ENCODE measurements around the gene HOXB8. TPM values are rescaled to one million over a fixed set of nuclear protein-coding genes. Genes with fewer than 3 reads are reported as not detected.

HOXB8 gene
- total RNA-seq, 1 experiment from 2014 or later: 45.9 TPM

GRCh38 chr17:48605409-48605919 lies 9.6 kb downstream of the HOXB8 start:
- peak overlapping the region; percentile 99 for H3K27ac ChIP-seq (ENCODE audit: low read length)
- ATAC-seq: peak; percentile 17; the same call in 1 of the 2 replicates
- POLR2A ChIA-PET: interaction anchor here (0.5 to 2.8 kb wide), 3 partner anchors 10 to 447 kb away, joined by 3 to 8 read pairs (median 3); partner anchors contain the start of gene HOXB8

GRCh38 chr17:48604770-48605329 lies 10.2 kb downstream of the HOXB8 start, which contains the start of gene HOXB6:
TSS of gene HOXB6 (minus strand) at chr17:48604986. CDS start at chr17:48598150, 6,836 bp downstream.
- POLR2A ChIA-PET: interaction anchor here (0.5 to 2.8 kb wide), 5 partner anchors 9 to 586 kb away, joined by 3 to 18 read pairs (median 11); partner anchors contain the start of gene HOXB8

More at GRCh38 chr17:48605409-48605919, 9.6 kb downstream of the HOXB8 start:
- DNase-seq (ENCODE audit: low read depth, low spot score): no peak
- in situ Hi-C loops (cut with HindIII; ENCODE audit: low pct_unique_long_range_greater_than_20kb, low sequenced_read_pairs): no loop called here
- H3K4me3 ChIP-seq (ENCODE audit: low read depth in 2 of 2, low read length in 2 of 2): peak overlapping the region; percentile 70 to 99
- peaks cover 53% of the 10 kb centered on the region for H3K4me1 ChIP-seq (ENCODE audit: control insufficient read depth, insufficient read depth, low read length)
- H3K36me3 ChIP-seq (ENCODE audit: control insufficient read depth, insufficient read depth, low read length): peaks cover 2% of the 10 kb centered on the region
- CTCF ChIA-PET: no interaction called here
- TF ChIP-seq SIN3A (IDR thresholded peaks at IDR 0.05; ENCODE audit: borderline replicate concordance, insufficient read depth, low read depth, low read length): peak; percentile 60; the same call in 1 of the 2 replicates
- TF ChIP-seq TCF7L2 (IDR thresholded peaks at IDR 0.05; ENCODE audit: low read depth, low read length): no peak; the same call in 1 of the 2 replicates
- intact Hi-C loops (cut with micrococcal nuclease; ENCODE audit: unreplicated experiment): loop anchor here (5.0 kb wide), 1 partner anchor 942 kb away; no protein-coding TSS in a partner anchor
- no peaks in the 10 kb centered on the region for H3K9me3 ChIP-seq (ENCODE audit: control insufficient read depth, insufficient read depth, low read depth, low read length)
- BruUV-seq (replicated peaks): no TSS peak
- no peaks in the 10 kb centered on the region for H3K27me3 ChIP-seq (ENCODE audit: control insufficient read depth, insufficient read depth, low read length)

More at GRCh38 chr17:48604770-48605329, 10.2 kb downstream of the HOXB8 start, which contains the start of gene HOXB6:
- DNase-seq (ENCODE audit: low read depth, low spot score) (no peak), ATAC-seq (peak; percentile 15)
- peaks cover 2% of the 10 kb centered on the region for H3K36me3 ChIP-seq (ENCODE audit: control insufficient read depth, insufficient read depth, low read length)
- TF ChIP-seq SIN3A (IDR thresholded peaks at IDR 0.05; ENCODE audit: borderline replicate concordance, insufficient read depth, low read depth, low read length) (0 out of 2 replicates have a peak, but pooled peaks have one; percentile 79), POLR2AphosphoS5 (IDR thresholded peaks at IDR 0.05; ENCODE audit: low read depth, low read length) (peak; percentile 96), CTCF (IDR thresholded peaks at IDR 0.05) (no peak), REST (IDR thresholded peaks at IDR 0.05; ENCODE audit: insufficient read depth in 1 of 2, low read depth in 2 of 2, low read length in 1 of 2) (no peak; a peak in 1 of 4 replicates), TCF7L2 (IDR thresholded peaks at IDR 0.05; ENCODE audit: low read depth, low read length) (peak; percentile 59)
- in situ Hi-C loops (cut with HindIII; ENCODE audit: low pct_unique_long_range_greater_than_20kb, low sequenced_read_pairs): no loop called here
- H3K4me3 ChIP-seq (ENCODE audit: low read depth in 2 of 2, low read length in 2 of 2): peak within 1 kb of the TSS; percentile 70 to 99
- CTCF ChIA-PET: interaction anchor here (1.0 to 1.2 kb wide), 2 partner anchors 13 to 58 kb away, joined by 4 to 7 read pairs; no protein-coding TSS in a partner anchor
- H3K27ac ChIP-seq (ENCODE audit: low read length): peak within 1 kb of the TSS; percentile 99
- H3K4me1 ChIP-seq (ENCODE audit: control insufficient read depth, insufficient read depth, low read length): peaks cover 57% of the 10 kb centered on the region
- no peaks in the 10 kb centered on the region for H3K9me3 ChIP-seq (ENCODE audit: control insufficient read depth, insufficient read depth, low read depth, low read length)
- intact Hi-C loops (cut with micrococcal nuclease; ENCODE audit: unreplicated experiment): loop anchor here (5.0 kb wide), 1 partner anchor 942 kb away; no protein-coding TSS in a partner anchor
- BruUV-seq (replicated peaks): no TSS peak
- no peaks in the 10 kb centered on the region for H3K27me3 ChIP-seq (ENCODE audit: control insufficient read depth, insufficient read depth, low read length)
